OCI-LY3 (cell line): ENCODE measurements around the gene MAPK9.

Experiments
- CTCF ChIP-seq: fragments of 200-600, 300-600 bp; sonication (generic); IDR thresholded peaks from 2 replicates; pipeline ENCODE4 v1.5.1; 2014; ENCODE audit warnings: antibody characterized with exemption, low read length, low read depth
- EZH2phosphoT487 ChIP-seq: fragments of 200-600 bp; shearing (Covaris generic); IDR thresholded peaks from 2 replicates; pipeline ENCODE4 v1.6.1; 2018; ENCODE audit warnings: antibody characterized with exemption, mixed run types, low read depth

GRCh38 chr5:180294411-180294810 is 2.5 kb upstream of the MAPK9 start:
- no peak for TF ChIP-seq CTCF
- TF ChIP-seq EZH2phosphoT487, result no peak
